ENCODE measurements around the gene RGL3. TPM values are rescaled to one million over a fixed set of nuclear protein-coding genes. Genes with fewer than 3 reads are reported as not detected.
A peak's percentile ranks its signal among the peaks of the same experiment; 100 is the strongest.

Gene RGL3
- total RNA-seq, 1 experiment from 2014 or later, result 65.9 TPM

DNA sequence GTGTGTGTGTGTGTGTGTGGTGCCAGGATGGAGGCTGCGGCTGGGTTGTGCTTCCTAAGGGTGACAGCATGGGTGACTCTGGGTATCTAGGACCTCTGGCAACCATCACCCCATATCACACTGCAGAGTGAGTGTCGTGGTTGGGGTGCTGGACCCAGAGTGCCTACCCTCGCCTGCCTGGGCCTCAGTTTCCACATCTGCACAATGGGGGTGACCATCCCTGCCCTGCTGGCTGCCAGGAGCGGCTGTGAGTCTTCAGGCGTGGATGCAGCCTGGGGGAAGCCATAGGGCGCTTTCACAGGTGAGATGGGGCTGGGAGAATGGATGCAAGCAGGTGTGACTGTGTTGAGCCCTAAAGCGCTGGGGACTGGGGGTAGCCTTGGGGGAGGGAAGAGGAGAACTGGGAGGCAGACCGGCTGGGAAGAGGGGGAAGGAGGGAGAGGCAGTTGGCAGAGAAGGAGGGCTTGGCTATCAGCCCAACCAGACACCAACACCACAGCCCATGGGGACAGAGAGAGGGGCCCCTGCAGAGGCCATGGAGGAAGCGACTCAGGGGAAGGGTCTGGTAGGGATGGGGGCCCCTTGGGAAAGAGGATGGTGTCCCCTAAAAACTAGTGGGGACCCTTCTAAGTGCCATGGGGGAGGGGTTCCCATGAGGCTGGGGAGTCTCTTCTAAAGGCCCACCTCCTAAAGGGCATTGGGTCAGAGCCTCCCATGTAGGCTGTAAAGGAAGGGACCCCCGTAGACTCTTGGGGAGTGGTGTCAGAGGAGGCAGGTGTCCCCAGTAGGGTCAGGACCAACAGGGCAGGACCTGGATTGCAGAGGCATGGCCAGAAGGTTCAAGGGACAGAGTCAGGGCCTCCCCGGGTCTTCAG is 62.2 kb downstream of the RGL3 start:
- TF ChIP-seq, protein P1, sequence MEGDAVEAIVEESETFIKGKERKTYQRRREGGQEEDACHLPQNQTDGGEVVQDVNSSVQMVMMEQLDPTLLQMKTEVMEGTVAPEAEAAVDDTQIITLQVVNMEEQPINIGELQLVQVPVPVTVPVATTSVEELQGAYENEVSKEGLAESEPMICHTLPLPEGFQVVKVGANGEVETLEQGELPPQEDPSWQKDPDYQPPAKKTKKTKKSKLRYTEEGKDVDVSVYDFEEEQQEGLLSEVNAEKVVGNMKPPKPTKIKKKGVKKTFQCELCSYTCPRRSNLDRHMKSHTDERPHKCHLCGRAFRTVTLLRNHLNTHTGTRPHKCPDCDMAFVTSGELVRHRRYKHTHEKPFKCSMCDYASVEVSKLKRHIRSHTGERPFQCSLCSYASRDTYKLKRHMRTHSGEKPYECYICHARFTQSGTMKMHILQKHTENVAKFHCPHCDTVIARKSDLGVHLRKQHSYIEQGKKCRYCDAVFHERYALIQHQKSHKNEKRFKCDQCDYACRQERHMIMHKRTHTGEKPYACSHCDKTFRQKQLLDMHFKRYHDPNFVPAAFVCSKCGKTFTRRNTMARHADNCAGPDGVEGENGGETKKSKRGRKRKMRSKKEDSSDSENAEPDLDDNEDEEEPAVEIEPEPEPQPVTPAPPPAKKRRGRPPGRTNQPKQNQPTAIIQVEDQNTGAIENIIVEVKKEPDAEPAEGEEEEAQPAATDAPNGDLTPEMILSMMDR (conservative IDR thresholded peaks at IDR 0.05), result no peak
- no peak overlapping the region for H4K91ac ChIP-seq (ENCODE audit: insufficient read length, low read depth, low read length)
- Mint-ChIP-seq H3K27ac (no peak overlapping the region), H3K4me3 (peak overlapping the region in 1 of 2 experiments; percentile 80; a peak in 3 of 5 replicates), H3K27me3 (ENCODE audit: low read depth) (peaks cover 66% of the 10 kb centered on the region), H3K9me3 (no peaks in the 10 kb centered on the region; a peak in 1 of 5 replicates), H3K4me1 (peaks cover 11 to 30% of the 10 kb centered on the region in 2 experiments), H3K36me3 (ENCODE audit: insufficient read depth in 1 of 3, low read depth in 3 of 3) (no peaks in the 10 kb centered on the region; a peak in 1 of 7 replicates)
- H3K27ac ChIP-seq (ENCODE audit: insufficient read length, low read depth, low read length), result no peak overlapping the region
- H3K23ac ChIP-seq (ENCODE audit: insufficient read length, low read depth, low read length), result no peak overlapping the region
- no peak overlapping the region for H3K4me2 ChIP-seq (ENCODE audit: insufficient read depth, insufficient read length, low read length)
- H3K4ac ChIP-seq (ENCODE audit: low read depth, low read length), result no peak overlapping the region
- H3K79me1 ChIP-seq (ENCODE audit: insufficient read depth, low read depth, low read length, poor library complexity, severe bottlenecking), result no peaks in the 10 kb centered on the region
- no CpG with 5 or more reads among the region's 11 CpGs for WGBS (ENCODE audit: extremely low coverage, insufficient read length, low lambda C conversion rate)
- H3K9me3 ChIP-seq (ENCODE audit: control insufficient read depth, low read depth, low read length), result no peaks in the 10 kb centered on the region
- no peak overlapping the region for H2BK15ac ChIP-seq (ENCODE audit: low read depth, low read length)
- peaks cover 9% of the 10 kb centered on the region for H3K23me2 ChIP-seq (ENCODE audit: insufficient read length, low read depth, low read length, poor library complexity, severe bottlenecking)
- no peaks in the 10 kb centered on the region; the same call in 1 of the 2 replicates for H3K27me3 ChIP-seq (ENCODE audit: insufficient read depth, low read length)
- no peak for DNase-seq
- H4K8ac ChIP-seq (replicated peaks; ENCODE audit: insufficient read length, low read depth, low read length), result no peak overlapping the region
- no peak overlapping the region for H3K14ac ChIP-seq (ENCODE audit: insufficient read depth, low read length)
- H2BK5ac ChIP-seq (ENCODE audit: insufficient read length, low read length), result no peak overlapping the region
- no peak overlapping the region for H2AK5ac ChIP-seq (ENCODE audit: insufficient read length, low read length)
- H3K9ac ChIP-seq (ENCODE audit: extremely low read depth, insufficient read length, low read length), result no peak overlapping the region
- no peaks in the 10 kb centered on the region for H3K79me2 ChIP-seq (ENCODE audit: insufficient read depth, low read length)
- no peak overlapping the region for H2BK120ac ChIP-seq (ENCODE audit: low read depth, low read length, poor library complexity, severe bottlenecking)
- H4K20me1 ChIP-seq (ENCODE audit: control insufficient read depth, insufficient read depth, insufficient read length), result no peaks in the 10 kb centered on the region
- no peak overlapping the region for H3T11ph ChIP-seq (ENCODE audit: low read length)
- H2BK12ac ChIP-seq (ENCODE audit: insufficient read length, low read depth, low read length), result no peak overlapping the region
- H2BK20ac ChIP-seq (ENCODE audit: low read depth, low read length, poor library complexity, severe bottlenecking), result no peak overlapping the region
- peaks cover 2% of the 10 kb centered on the region; the same call in 1 of the 2 replicates for H3K4me1 ChIP-seq (ENCODE audit: insufficient read depth, low read length)
- no peak overlapping the region for H3K18ac ChIP-seq (ENCODE audit: insufficient read length, low read depth, low read length)
- no peak overlapping the region for H3K56ac ChIP-seq (ENCODE audit: insufficient read length, low read depth, low read length)
- no peak overlapping the region for H2AFZ ChIP-seq (ENCODE audit: low read length)
- no peak overlapping the region for H4K5ac ChIP-seq (ENCODE audit: insufficient read length, low read depth, low read length)

Measured in H9 (cell line).